B cell (primary cell): ENCODE measurements around the gene NFE2. TPM values are rescaled to one million over a fixed set of nuclear protein-coding genes. Genes with fewer than 3 reads are reported as not detected.

Experiments
- ATAC-seq: fragments of 200-7000 bp; cut with Tn5 transposase; one replicate; pipeline ENCODE4 v1.10.0; 2021; ENCODE audit warnings: low read depth, mild to moderate bottlenecking, moderate number of reproducible peaks, moderate library complexity
- CTCF ChIA-PET: fragments of 350-600 bp; sonication (Branson Sonifier 250); formaldehyde crosslinking; loops from one replicate; lab custom pipeline; 2021; ENCODE audit warnings: antibody characterized with exemption, inconsistent platforms; lab: Charles Lee
- POLR2A ChIA-PET: fragments of 350-600 bp; sonication (Branson Sonifier 250); formaldehyde crosslinking; loops from one replicate; lab custom pipeline; 2021; ENCODE audit warnings: antibody characterized with exemption; lab: Charles Lee
- DNase-seq: peaks from one replicate; pipeline ENCODE4 v3.0.0; 2013
- H2AFZ ChIP-seq: 2 replicates; pipeline ENCODE4 v1.6.1; 2012; ENCODE audit warnings: mild to moderate bottlenecking, low read depth, low read length; ENCODE audit not compliant: insufficient read depth, poor library complexity, severe bottlenecking
- H3K27ac ChIP-seq, 2 donors: 1 replicate in 1 of 2; 2 replicates in 1 of 2; pipeline ENCODE4 v1.5.1; 2012 to 2013; ENCODE audit warnings: low read length in 2 of 2, mild to moderate bottlenecking in 2 of 2, moderate library complexity in 1 of 2
- H3K27me3 ChIP-seq, 4 experiments: fragments of 200-600 bp in 1 of 4; sonication (generic) in 1 of 4; replicated peaks in 1 of 4; 1 replicate in 2 of 4; 2 replicates in 2 of 4; pipeline versions ENCODE4 v1.6.1 to v1.7.0; 2013 to 2016; ENCODE audit warnings: low read length in 3 of 4, mild to moderate bottlenecking in 2 of 4, mixed read lengths in 1 of 4, moderate library complexity in 1 of 4; ENCODE audit not compliant: insufficient read depth in 4 of 4, control insufficient read depth in 3 of 4; ENCODE audit errors: control extremely low read depth in 1 of 4
- H3K36me3 ChIP-seq, 2 experiments: replicated peaks in 1 of 2; 1 replicate in 1 of 2; 2 replicates in 1 of 2; pipeline versions ENCODE4 v1.6.1 to v1.7.1; 2013; ENCODE audit warnings: low read length in 1 of 2; ENCODE audit not compliant: insufficient read depth in 2 of 2, control insufficient read depth in 1 of 2; ENCODE audit errors: control extremely low read depth in 1 of 2, extremely low read depth in 1 of 2
- H3K4me1 ChIP-seq, 2 donors: fragments of 200-600 bp in 1 of 2; sonication (generic) in 1 of 2; 1 replicate in 1 of 2; 2 replicates in 1 of 2; pipeline versions ENCODE4 v1.5.1 to v1.6.1; 2013 to 2017; ENCODE audit warnings: low read length in 2 of 2; ENCODE audit not compliant: control insufficient read depth in 2 of 2, insufficient read depth in 2 of 2
- H3K4me2 ChIP-seq: replicated peaks from 2 replicates; pipeline ENCODE3; 2012; ENCODE audit warnings: mild to moderate bottlenecking, low read depth, low read length; ENCODE audit not compliant: poor library complexity, severe bottlenecking
- H3K4me3 ChIP-seq, 5 experiments: fragments of 200-600 bp in 1 of 5; sonication (generic) in 1 of 5; 1 replicate in 3 of 5; 2 replicates in 2 of 5; pipeline versions ENCODE4 v1.5.1 to v1.7.0; 2011 to 2016; ENCODE audit warnings: low read length in 4 of 5, mild to moderate bottlenecking in 4 of 5, low read depth in 2 of 5, control low read depth in 1 of 5, moderate library complexity in 1 of 5; ENCODE audit not compliant: insufficient read depth in 1 of 5; ENCODE audit errors: control extremely low read depth in 1 of 5, extremely low read depth in 1 of 5
- H3K79me2 ChIP-seq: fragments of 200-600 bp; sonication (generic); one replicate; pipeline ENCODE4 v1.6.0; 2016; ENCODE audit warnings: low read length; ENCODE audit not compliant: control insufficient read depth, insufficient read depth
- H3K9ac ChIP-seq: fragments of 200-600 bp; sonication (generic); 2 replicates; pipeline ENCODE4 v1.6.1; 2017; ENCODE audit warnings: mild to moderate bottlenecking, low read length, moderate library complexity
- H3K9me3 ChIP-seq, 3 donors: one replicate each; pipeline versions ENCODE4 v1.6.1 to v1.7.1; 2013; ENCODE audit warnings: low read length in 2 of 3; ENCODE audit not compliant: control insufficient read depth in 2 of 3, insufficient read depth in 1 of 3; ENCODE audit errors: control extremely low read depth in 1 of 3
- H4K20me1 ChIP-seq: 2 replicates; pipeline ENCODE4 v1.6.0; 2012; ENCODE audit warnings: mild to moderate bottlenecking, low read length; ENCODE audit not compliant: insufficient read depth, control insufficient read depth, poor library complexity, severe bottlenecking
- H3K27ac Mint-ChIP-seq: one replicate; pipeline ENCODE4 v1.8.0; 2021; ENCODE audit warnings: mixed read lengths
- H3K27me3 Mint-ChIP-seq: one replicate; pipeline ENCODE4 v1.8.0; 2021; ENCODE audit warnings: mixed read lengths
- H3K4me1 Mint-ChIP-seq: one replicate; pipeline ENCODE4 v1.8.0; 2021; ENCODE audit warnings: mixed read lengths
- H3K4me3 Mint-ChIP-seq: one replicate; pipeline ENCODE4 v1.8.0; 2021; ENCODE audit warnings: mixed read lengths
- H3K9me3 Mint-ChIP-seq: one replicate; pipeline ENCODE4 v1.8.0; 2022; ENCODE audit warnings: mixed read lengths; ENCODE audit not compliant: insufficient read depth
- EZH2 ChIP-seq: IDR thresholded peaks from 2 replicates; pipeline ENCODE4 v1.6.1; 2012; ENCODE audit warnings: borderline replicate concordance, low read depth, mild to moderate bottlenecking, moderate library complexity, low read length; ENCODE audit not compliant: insufficient read depth, poor library complexity, severe bottlenecking
- WGBS: methylation state at CpG from one replicate; pipeline ENCODE4 v1.1.5; 2013; ENCODE audit warnings: missing lambda C conversion rate; ENCODE audit not compliant: insufficient coverage; 5-methylcytosine and 5-hydroxymethylcytosine counted together
- intact Hi-C: fragments of 100-400 bp; cut with micrococcal nuclease; formaldehyde crosslinking; loops from one replicate; pipeline ENCODE4 v1.10.0; 2022
- polyA plus RNA-seq: library from polyadenylated mRNA; depleted of rRNA; stranded (reverse); fragments of >200 nt; gene quantifications from 2 replicates; pipeline ENCODE4 v1.2.3, GENCODE V29; 2012
- total RNA-seq, 2 donors: library from RNA; stranded (reverse); fragments of 120-200 nt in 1 of 2; gene quantifications; 1 replicate in 1 of 2; 2 replicates in 1 of 2; pipeline versions ENCODE4 v1.2.3 to v1.2.4, GENCODE V29; 2013 to 2022
- TF ChIP-seq, protein P1 (sequence below): fragments of 200-600 bp; IDR thresholded peaks from one replicate; pipeline ENCODE4 v1.8.0; 2022; ENCODE audit warnings: antibody characterized with exemption, mild to moderate bottlenecking

The NFE2 gene
- total and polyA plus RNA-seq, 2 donors (not counting 1 experiment from before 2014, with no cell fraction given): 0.60 TPM; not detected in 1

DNA sequence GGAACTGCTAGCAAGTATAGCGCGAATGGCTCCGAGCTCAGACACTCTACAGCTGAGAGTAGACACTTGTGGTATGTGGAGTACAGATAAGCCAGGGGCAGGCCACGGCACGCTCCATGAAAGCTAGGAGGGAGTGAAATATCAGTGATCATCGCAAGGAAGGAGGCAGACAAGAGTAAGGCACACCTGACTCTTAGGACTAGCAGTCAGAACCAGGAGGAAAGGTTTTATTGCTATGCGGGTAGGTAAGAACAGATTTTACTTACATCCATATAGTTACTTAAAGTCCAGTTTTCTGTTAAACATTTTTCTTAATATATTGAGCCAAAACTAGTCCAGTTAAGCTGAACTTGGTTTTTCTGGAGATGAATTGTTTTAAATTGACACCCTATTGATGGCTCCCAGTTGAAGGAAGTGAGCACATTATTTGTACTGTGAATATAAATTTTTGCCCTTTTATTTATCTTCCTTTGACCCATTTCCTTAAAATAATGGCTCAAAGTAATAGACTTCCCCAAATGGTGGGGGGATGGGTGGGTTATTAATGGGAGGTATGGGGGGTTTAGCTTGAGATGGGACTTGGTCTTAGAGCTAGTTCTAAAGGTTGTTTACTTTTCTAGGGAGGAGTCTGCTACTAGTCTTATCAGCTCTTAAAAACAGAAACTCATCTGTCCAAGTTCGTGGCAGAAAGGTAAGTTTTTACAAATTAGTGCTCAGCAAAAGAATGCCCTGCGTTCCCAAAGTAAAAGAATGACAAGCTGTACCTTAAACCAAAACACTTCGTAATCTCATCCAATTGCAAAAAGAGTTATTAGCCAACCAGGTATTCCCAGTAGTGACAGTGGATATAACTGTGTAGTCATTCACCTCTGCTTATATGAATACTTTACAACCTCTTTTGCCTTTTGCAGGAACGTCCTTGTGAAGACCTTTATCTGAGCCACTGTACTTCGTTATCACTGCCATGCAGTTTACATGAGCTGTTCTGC lies 14.5 kb downstream of the NFE2 start:
- Mint-ChIP-seq H3K4me1 (peaks cover 61% of the 10 kb centered on the region), H3K9me3 (no peaks in the 10 kb centered on the region), H3K4me3 (no peak overlapping the region), H3K27ac (no peak overlapping the region), H3K27me3 (no peaks in the 10 kb centered on the region)
- ATAC-seq: no peak
- Histone ChIP-seq H3K9ac (no peak overlapping the region), H3K27ac (peak overlapping the region in 1 of 2 donors; percentile 17), H3K4me1 (peaks cover 50 to 58% of the 10 kb centered on the region in 2 donors), H3K79me2 (peaks cover 22% of the 10 kb centered on the region), H3K4me3 (no peak overlapping the region), H4K20me1 (peaks cover 40% of the 10 kb centered on the region), H3K27me3 (no peaks in the 10 kb centered on the region), H2AFZ (no peak overlapping the region), H3K4me2 (no peak overlapping the region), H3K36me3 (peaks cover 2 to 71% of the 10 kb centered on the region in 2 experiments), H3K9me3 (no peaks in the 10 kb centered on the region)
- no peak for DNase-seq
- ChIA-PET CTCF (interaction anchor here (1.1 to 2.3 kb wide), 8 partner anchors 14 to 94 kb away, joined by 3 to 12 read pairs (median 5); partner anchors contain the start of genes COPZ1 and NFE2), POLR2A (interaction anchor here (0.6 to 1.6 kb wide), 3 partner anchors 24 to 73 kb away, joined by 3 to 5 read pairs (median 3); partner anchors contain the start of gene COPZ1)
- 86% methylated on average over 4 of the region's 12 CpGs for WGBS
- no peak for TF ChIP-seq EZH2
- TF ChIP-seq, protein P1, sequence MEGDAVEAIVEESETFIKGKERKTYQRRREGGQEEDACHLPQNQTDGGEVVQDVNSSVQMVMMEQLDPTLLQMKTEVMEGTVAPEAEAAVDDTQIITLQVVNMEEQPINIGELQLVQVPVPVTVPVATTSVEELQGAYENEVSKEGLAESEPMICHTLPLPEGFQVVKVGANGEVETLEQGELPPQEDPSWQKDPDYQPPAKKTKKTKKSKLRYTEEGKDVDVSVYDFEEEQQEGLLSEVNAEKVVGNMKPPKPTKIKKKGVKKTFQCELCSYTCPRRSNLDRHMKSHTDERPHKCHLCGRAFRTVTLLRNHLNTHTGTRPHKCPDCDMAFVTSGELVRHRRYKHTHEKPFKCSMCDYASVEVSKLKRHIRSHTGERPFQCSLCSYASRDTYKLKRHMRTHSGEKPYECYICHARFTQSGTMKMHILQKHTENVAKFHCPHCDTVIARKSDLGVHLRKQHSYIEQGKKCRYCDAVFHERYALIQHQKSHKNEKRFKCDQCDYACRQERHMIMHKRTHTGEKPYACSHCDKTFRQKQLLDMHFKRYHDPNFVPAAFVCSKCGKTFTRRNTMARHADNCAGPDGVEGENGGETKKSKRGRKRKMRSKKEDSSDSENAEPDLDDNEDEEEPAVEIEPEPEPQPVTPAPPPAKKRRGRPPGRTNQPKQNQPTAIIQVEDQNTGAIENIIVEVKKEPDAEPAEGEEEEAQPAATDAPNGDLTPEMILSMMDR: no peak
- intact Hi-C loops: no loop called here
